OCI-M1 (cell line): ENCODE measurements around the gene CCDC81.

ENCODE experiments used
- DNase-seq: peaks from one replicate; lab custom pipeline; 2025; lab: John Stamatoyannopoulos, UW

The CCDC81 gene

DNA sequence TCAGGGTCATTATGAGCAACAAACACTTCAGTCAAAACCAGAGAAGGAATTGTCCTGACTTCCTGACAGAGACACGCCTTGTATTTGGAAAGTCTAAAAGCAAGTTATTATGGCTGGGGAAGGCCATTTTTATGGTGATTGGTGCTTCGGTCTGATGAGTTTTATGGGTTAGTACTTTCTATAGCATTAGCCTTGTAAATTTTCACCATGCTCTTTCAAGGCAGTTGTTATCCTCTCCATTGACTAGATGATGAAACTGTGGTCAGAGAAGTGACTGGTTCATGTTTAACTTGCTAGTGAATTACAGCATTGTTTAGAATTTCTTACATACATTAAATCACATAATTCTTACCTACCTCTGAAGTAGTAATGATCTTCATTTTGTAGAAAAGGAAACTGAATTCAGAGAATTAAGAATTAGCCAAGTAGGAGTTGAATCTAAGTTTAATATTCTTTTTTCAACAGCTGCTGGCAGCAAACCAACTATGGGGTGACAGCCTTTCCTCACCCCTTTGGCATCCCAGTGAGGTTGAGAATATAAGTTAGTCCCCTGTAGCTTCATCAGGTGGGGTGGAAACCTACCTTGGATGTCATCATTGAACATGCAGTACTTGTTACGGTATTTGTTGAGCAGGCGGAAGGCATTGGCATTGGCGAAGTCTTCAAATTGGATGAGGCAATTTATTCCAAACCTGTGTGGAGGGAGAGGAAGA, 90.0 kb downstream of the CCDC81 start:
- DNase-seq = no peak

DNA sequence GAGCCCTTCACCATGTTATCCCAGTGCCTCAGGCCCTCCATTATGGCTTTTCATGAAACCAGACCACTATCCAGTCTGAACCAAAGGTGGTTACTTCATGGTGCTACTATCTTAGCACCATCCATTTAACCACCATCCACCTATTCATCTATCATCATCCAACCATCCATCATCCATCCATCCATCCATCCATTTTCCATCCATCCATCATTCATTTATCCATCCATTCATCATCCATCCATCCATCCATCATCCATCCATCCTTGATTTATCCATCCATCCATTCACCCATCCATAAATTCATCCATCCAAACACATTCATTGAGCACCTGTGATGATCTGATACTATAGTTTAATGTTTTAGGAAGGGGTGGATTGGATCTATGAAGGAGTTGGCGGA, 93.5 kb downstream of the CCDC81 start:
- DNase-seq = no peak

GRCh38 chr11:86469491-86470388, 95.1 kb downstream of the CCDC81 start:
- peak; percentile 88 for DNase-seq
